ENCODE data around the gene TENT5C. TPM values are rescaled to one million over a fixed set of nuclear protein-coding genes. Genes with fewer than 3 reads are reported as not detected.

The TENT5C gene
- total RNA-seq, 4 donors from 2014 or later, result 2.3 to 22.1 (median 5.1) TPM

GRCh38 chr1:117567976-117568375 is 37.9 kb upstream of the TENT5C start:
- Histone ChIP-seq H3K27ac (no peak overlapping the region), H3K4me3 (no peak overlapping the region), H3K4me1 (no peaks in the 10 kb centered on the region), H3K36me3 (no peaks in the 10 kb centered on the region), H3K9me3 (no peaks in the 10 kb centered on the region), H3K27me3 (no peaks in the 10 kb centered on the region)
- TF ChIP-seq POLR2A (IDR thresholded peaks at IDR 0.05) (no peak), CTCF (IDR thresholded peaks at IDR 0.05) (no peak)
- intact Hi-C loops (cut with DNase I; ENCODE audit: low total_unique reads), result no loop called here
- DNase-seq, result no peak

GRCh38 chr1:117568999-117569398 is 36.8 kb upstream of the TENT5C start:
- no peaks in the 10 kb centered on the region for H3K4me1 ChIP-seq
- intact Hi-C loops (cut with DNase I; ENCODE audit: low total_unique reads), result no loop called here

GRCh38 chr1:117569856-117570255 is 36.0 kb upstream of the TENT5C start:
- H3K27me3 ChIP-seq, result no peaks in the 10 kb centered on the region
- H3K27ac ChIP-seq, result no peak overlapping the region
- H3K9me3 ChIP-seq, result no peaks in the 10 kb centered on the region
- TF ChIP-seq POLR2A (IDR thresholded peaks at IDR 0.05) (no peak), CTCF (IDR thresholded peaks at IDR 0.05) (no peak)
- H3K4me3 ChIP-seq, result no peak overlapping the region
- peak in 1 of 2 donors; percentile 1 for DNase-seq
- no peaks in the 10 kb centered on the region for H3K4me1 ChIP-seq
- H3K36me3 ChIP-seq, result no peaks in the 10 kb centered on the region
- intact Hi-C loops (cut with DNase I; ENCODE audit: low total_unique reads), result no loop called here

More at GRCh38 chr1:117568999-117569398, 36.8 kb upstream of the TENT5C start:
- Histone ChIP-seq H3K36me3 (no peaks in the 10 kb centered on the region), H3K27me3 (no peaks in the 10 kb centered on the region), H3K27ac (no peak overlapping the region), H3K9me3 (no peaks in the 10 kb centered on the region), H3K4me3 (no peak overlapping the region)
- DNase-seq, result peak in 1 of 2 donors; percentile 3
- no peak for TF ChIP-seq CTCF (IDR thresholded peaks at IDR 0.05)
- no peak for TF ChIP-seq POLR2A (IDR thresholded peaks at IDR 0.05)

GRCh38 chr1:117570988-117571409 is 34.8 kb upstream of the TENT5C start:
- Histone ChIP-seq H3K36me3 (no peaks in the 10 kb centered on the region), H3K4me1 (no peaks in the 10 kb centered on the region), H3K27ac (no peak overlapping the region), H3K27me3 (no peaks in the 10 kb centered on the region), H3K4me3 (no peak overlapping the region), H3K9me3 (no peaks in the 10 kb centered on the region)
- DNase-seq, result peak in 1 of 2 donors; percentile 7
- TF ChIP-seq CTCF (IDR thresholded peaks at IDR 0.05) (no peak), POLR2A (IDR thresholded peaks at IDR 0.05) (no peak)
- intact Hi-C loops (cut with DNase I; ENCODE audit: low total_unique reads), result no loop called here

- no peaks in the 10 kb centered on the region for H3K36me3 ChIP-seq
- H3K27ac ChIP-seq, result no peak overlapping the region
- TF ChIP-seq POLR2A (IDR thresholded peaks at IDR 0.05), result no peak
- TF ChIP-seq CTCF (IDR thresholded peaks at IDR 0.05), result no peak
- H3K4me3 ChIP-seq, result no peak overlapping the region
- intact Hi-C loops (cut with DNase I; ENCODE audit: low total_unique reads), result no loop called here
- peak in 1 of 2 donors; percentile 3 for DNase-seq
- no peaks in the 10 kb centered on the region for H3K27me3 ChIP-seq
- H3K9me3 ChIP-seq, result no peaks in the 10 kb centered on the region
- H3K4me1 ChIP-seq, result no peaks in the 10 kb centered on the region
These were observed 34.4 kb upstream of the TENT5C start for GRCh38 chr1:117571496-117571895.
